Lower lobe of right lung (tissue), 2 donors: Measurements from ENCODE around the gene GNB3. TPM values are rescaled to one million over a fixed set of nuclear protein-coding genes. Genes with fewer than 3 reads are reported as not detected.

Experiments used
- ATAC-seq, 2 donors: fragments of 200-7000 bp; cut with Tn5 transposase; one replicate each; pipeline ENCODE4 v1.9.1; 2020 to 2022; ENCODE audit warnings: mild to moderate bottlenecking in 2 of 2, moderate library complexity in 2 of 2
- DNase-seq: peaks from one replicate; pipeline ENCODE4 v3.0.0-alpha.2; 2020
- H3K27ac ChIP-seq: fragments of 200-600 bp; one replicate; pipeline ENCODE4 v1.8.0; 2022
- H3K27me3 ChIP-seq: fragments of 200-600 bp; one replicate; pipeline ENCODE4 v1.8.0; 2022; ENCODE audit warnings: low read depth
- H3K36me3 ChIP-seq: fragments of 200-600 bp; one replicate; pipeline ENCODE4 v1.8.0; 2022; ENCODE audit warnings: mild to moderate bottlenecking
- H3K4me1 ChIP-seq: fragments of 200-600 bp; one replicate; pipeline ENCODE4 v1.8.0; 2022
- H3K4me3 ChIP-seq: fragments of 200-600 bp; one replicate; pipeline ENCODE4 v1.8.0; 2022; ENCODE audit warnings: mild to moderate bottlenecking
- H3K9me3 ChIP-seq: fragments of 200-600 bp; one replicate; pipeline ENCODE4 v1.8.0; 2022
- intact Hi-C: fragments of 100-400 bp; cut with DNase I; formaldehyde crosslinking; loops from one replicate; pipeline ENCODE4 v1.11.0; 2022
- total RNA-seq: library from RNA; stranded (reverse); fragmentation: NEBNext Ultra II Directional; extraction: Animal tissue kit (Norgen Biotek cat#: 25700); gene quantifications from one replicate; pipeline ENCODE4 v1.2.1, GENCODE V29; 2021
- TF ChIP-seq, protein P1 (sequence below): fragments of 200-600 bp; IDR thresholded peaks from one replicate; pipeline ENCODE4 v1.8.0; 2022; ENCODE audit warnings: antibody characterized with exemption, mild to moderate bottlenecking
- donor health status: DM: no; HTN: yes; CAD: no; lungs with severe emphysema.

The GNB3 gene
- total RNA-seq, 1 donor from 2014 or later: 1.0 TPM

- peaks cover 16% of the 10 kb centered on the region for H3K4me1 ChIP-seq
- intact Hi-C loops: no loop called here
- no peak for DNase-seq
- H3K27ac ChIP-seq: peak within 1 kb of the TSS; percentile 64
- H3K4me3 ChIP-seq: peak within 1 kb of the TSS; percentile 71
- TF ChIP-seq, protein P1, sequence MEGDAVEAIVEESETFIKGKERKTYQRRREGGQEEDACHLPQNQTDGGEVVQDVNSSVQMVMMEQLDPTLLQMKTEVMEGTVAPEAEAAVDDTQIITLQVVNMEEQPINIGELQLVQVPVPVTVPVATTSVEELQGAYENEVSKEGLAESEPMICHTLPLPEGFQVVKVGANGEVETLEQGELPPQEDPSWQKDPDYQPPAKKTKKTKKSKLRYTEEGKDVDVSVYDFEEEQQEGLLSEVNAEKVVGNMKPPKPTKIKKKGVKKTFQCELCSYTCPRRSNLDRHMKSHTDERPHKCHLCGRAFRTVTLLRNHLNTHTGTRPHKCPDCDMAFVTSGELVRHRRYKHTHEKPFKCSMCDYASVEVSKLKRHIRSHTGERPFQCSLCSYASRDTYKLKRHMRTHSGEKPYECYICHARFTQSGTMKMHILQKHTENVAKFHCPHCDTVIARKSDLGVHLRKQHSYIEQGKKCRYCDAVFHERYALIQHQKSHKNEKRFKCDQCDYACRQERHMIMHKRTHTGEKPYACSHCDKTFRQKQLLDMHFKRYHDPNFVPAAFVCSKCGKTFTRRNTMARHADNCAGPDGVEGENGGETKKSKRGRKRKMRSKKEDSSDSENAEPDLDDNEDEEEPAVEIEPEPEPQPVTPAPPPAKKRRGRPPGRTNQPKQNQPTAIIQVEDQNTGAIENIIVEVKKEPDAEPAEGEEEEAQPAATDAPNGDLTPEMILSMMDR: no peak
- peak; percentile 3 to 35 for ATAC-seq
- no peaks in the 10 kb centered on the region for H3K9me3 ChIP-seq
- H3K27me3 ChIP-seq: peaks cover 29% of the 10 kb centered on the region
- H3K36me3 ChIP-seq: no peaks in the 10 kb centered on the region
Measured at GRCh38 chr12:6827982-6828780, 12.5 kb upstream of the GNB3 start, which contains the start of gene P3H3. TSS of gene P3H3 (plus strand) at chr12:6828407. CDS start at chr12:6828441, 34 bp downstream.

GRCh38 chr12:6828781-6829535, 11.8 kb upstream of the GNB3 start:
- Histone ChIP-seq H3K27me3 (peaks cover 29% of the 10 kb centered on the region), H3K36me3 (peaks cover 8% of the 10 kb centered on the region), H3K4me1 (peaks cover 16% of the 10 kb centered on the region), H3K4me3 (peak overlapping the region; percentile 71), H3K9me3 (no peaks in the 10 kb centered on the region), H3K27ac (peak overlapping the region; percentile 64)
- intact Hi-C loops: no loop called here
- peak; percentile 40 to 49 for ATAC-seq
- DNase-seq: no peak
- TF ChIP-seq, protein P1: no peak

- no peak for DNase-seq
- peaks cover 24% of the 10 kb centered on the region for H3K27me3 ChIP-seq
Measured at GRCh38 chr12:6829536-6830220, 11.0 kb upstream of the GNB3 start.

GRCh38 chr12:6830286-6830890, 10.3 kb upstream of the GNB3 start:
- H3K27ac ChIP-seq: no peak overlapping the region
- no peak for DNase-seq
- H3K36me3 ChIP-seq: peaks cover 8% of the 10 kb centered on the region
- no peaks in the 10 kb centered on the region for H3K9me3 ChIP-seq
- intact Hi-C loops: no loop called here
- no peak for ATAC-seq
- TF ChIP-seq, protein P1: no peak
- H3K27me3 ChIP-seq: peaks cover 24% of the 10 kb centered on the region
- no peak overlapping the region for H3K4me3 ChIP-seq
- peaks cover 16% of the 10 kb centered on the region for H3K4me1 ChIP-seq

More at GRCh38 chr12:6829536-6830220, 11.0 kb upstream of the GNB3 start:
- peak overlapping the region; percentile 64 for H3K27ac ChIP-seq
- peaks cover 8% of the 10 kb centered on the region for H3K36me3 ChIP-seq
- H3K4me1 ChIP-seq: peaks cover 16% of the 10 kb centered on the region
- intact Hi-C loops: no loop called here
- TF ChIP-seq, protein P1: no peak
- ATAC-seq: peak in 1 of 2 donors; percentile 2
- no peaks in the 10 kb centered on the region for H3K9me3 ChIP-seq
- peak overlapping the region; percentile 71 for H3K4me3 ChIP-seq

GRCh38 chr12:6830999-6831398, 9.7 kb upstream of the GNB3 start:
- no peak for ATAC-seq
- Histone ChIP-seq H3K36me3 (peaks cover 8% of the 10 kb centered on the region), H3K4me1 (peaks cover 16% of the 10 kb centered on the region), H3K9me3 (no peaks in the 10 kb centered on the region), H3K27ac (no peak overlapping the region), H3K4me3 (no peak overlapping the region), H3K27me3 (peaks cover 24% of the 10 kb centered on the region)
- intact Hi-C loops: no loop called here
- TF ChIP-seq, protein P1: no peak
- DNase-seq: no peak
